Hypothalamus (tissue), 51 donors: ENCODE data around the gene SFXN5.

Experiments
- DNase-seq, 51 donors: peaks; one replicate each; lab custom pipeline; 2025; lab: John Stamatoyannopoulos, UW

Gene SFXN5

GRCh38 chr2:72982781-72983499 lies 88.6 kb downstream of the SFXN5 start:
- no peak for DNase-seq

GRCh38 chr2:72982219-72982618 lies 89.3 kb downstream of the SFXN5 start:
- DNase-seq = no peak

GRCh38 chr2:72981536-72981935 lies 90.0 kb downstream of the SFXN5 start:
- no peak for DNase-seq

- DNase-seq = no peak
These were observed 90.8 kb downstream of the SFXN5 start for GRCh38 chr2:72980535-72981217.

GRCh38 chr2:72979896-72980295 lies 91.6 kb downstream of the SFXN5 start:
- peak in 1 of 51 donors; percentile 5 for DNase-seq

GRCh38 chr2:72975017-72975416 lies 96.5 kb downstream of the SFXN5 start:
- no peak for DNase-seq

- no peak for DNase-seq
These were observed 97.1 kb downstream of the SFXN5 start for GRCh38 chr2:72974436-72974754.

- DNase-seq = peak in 13 of 51 donors; percentile 5 to 43 (median 15)
These were observed 97.7 kb downstream of the SFXN5 start for GRCh38 chr2:72973566-72974435.

- DNase-seq = no peak
These were observed 98.4 kb downstream of the SFXN5 start for GRCh38 chr2:72973137-72973535.

- DNase-seq = no peak
These were observed 99.0 kb downstream of the SFXN5 start for GRCh38 chr2:72972352-72973136.

GRCh38 chr2:72971036-72971435 lies 100.5 kb downstream of the SFXN5 start:
- no peak for DNase-seq

GRCh38 chr2:72969706-72970105 lies 101.8 kb downstream of the SFXN5 start:
- no peak for DNase-seq

GRCh38 chr2:72968286-72968685 lies 103.2 kb downstream of the SFXN5 start:
- DNase-seq = no peak

- DNase-seq = no peak
These were observed 105.6 kb downstream of the SFXN5 start for GRCh38 chr2:72965770-72966450.

GRCh38 chr2:72965016-72965415 lies 106.5 kb downstream of the SFXN5 start:
- no peak for DNase-seq

- no peak for DNase-seq
These were observed 107.4 kb downstream of the SFXN5 start for GRCh38 chr2:72964146-72964525.

GRCh38 chr2:72963423-72964145 lies 107.9 kb downstream of the SFXN5 start:
- DNase-seq = no peak

- no peak for DNase-seq
These were observed 108.6 kb downstream of the SFXN5 start for GRCh38 chr2:72962911-72963310.

GRCh38 chr2:72961853-72962468 lies 109.6 kb downstream of the SFXN5 start:
- DNase-seq = no peak
